OCI-LY1 (cell line): Measurements from ENCODE around the gene AGK.

Experiments used
- H2AFZ ChIP-seq: fragments of 200-600 bp; sonication (generic), shearing (Covaris generic); 2 replicates; pipeline ENCODE4 v1.6.0; 2014; ENCODE audit warnings: antibody characterized with exemption, mild to moderate bottlenecking, low read length
- H3F3A ChIP-seq: fragments of 200-600 bp; sonication (generic), shearing (Covaris generic); 2 replicates; pipeline ENCODE4 v1.6.0; 2014; ENCODE audit warnings: mild to moderate bottlenecking, antibody characterized with exemption, low read length, moderate library complexity; ENCODE audit not compliant: insufficient read depth
- H3K27ac ChIP-seq: fragments of 200-600 bp; sonication (generic); 2 replicates; pipeline ENCODE4 v1.5.1; 2014; ENCODE audit warnings: low read length, mixed run types, mild to moderate bottlenecking, low read depth; ENCODE audit not compliant: poor library complexity, severe bottlenecking
- H3K27me3 ChIP-seq: fragments of 200-600 bp; sonication (generic); 2 replicates; pipeline ENCODE4 v1.6.0; 2014; ENCODE audit warnings: antibody characterized with exemption, mild to moderate bottlenecking, low read length, moderate library complexity; ENCODE audit not compliant: insufficient read depth
- H3K36me3 ChIP-seq: fragments of 200-600 bp; sonication (generic); 2 replicates; pipeline ENCODE4 v1.6.1; 2014; ENCODE audit warnings: mild to moderate bottlenecking, antibody characterized with exemption, low read length, moderate library complexity, mixed read lengths; ENCODE audit not compliant: insufficient read depth
- H3K4me1 ChIP-seq: fragments of 200-600 bp; sonication (generic); 2 replicates; pipeline ENCODE4 v1.5.1; 2014; ENCODE audit warnings: mild to moderate bottlenecking, low read length, moderate library complexity; ENCODE audit not compliant: insufficient read depth, severe bottlenecking
- H3K4me2 ChIP-seq: fragments of 200-600 bp; sonication (generic), shearing (Covaris generic); 2 replicates; pipeline ENCODE4 v1.6.1; 2014; ENCODE audit warnings: low read length
- H3K4me3 ChIP-seq: fragments of 200-600 bp; sonication (generic); 2 replicates; pipeline ENCODE4 v1.5.1; 2014; ENCODE audit warnings: low read length, low read depth, mild to moderate bottlenecking, mixed read lengths; ENCODE audit not compliant: poor library complexity, severe bottlenecking
- H3K79me2 ChIP-seq: fragments of 200-600 bp; shearing (Covaris generic); 2 replicates; pipeline ENCODE4 v1.6.1; 2016; ENCODE audit warnings: mixed run types, low read length, mixed read lengths; ENCODE audit not compliant: insufficient read depth
- H3K9ac ChIP-seq: fragments of 200-600 bp; sonication (generic), shearing (Covaris generic); 2 replicates; pipeline ENCODE4 v1.6.1; 2014; ENCODE audit warnings: mild to moderate bottlenecking, low read length, mixed read lengths
- H3K9me2 ChIP-seq: fragments of 200-600 bp; sonication (generic), shearing (Covaris generic); 2 replicates; pipeline ENCODE4 v1.6.1; 2014; ENCODE audit warnings: low read depth, mild to moderate bottlenecking, low read length, mixed read lengths
- H3K9me3 ChIP-seq: fragments of 200-600 bp; shearing (Covaris generic); 2 replicates; pipeline ENCODE4 v1.6.1; 2014; ENCODE audit warnings: low read length, mixed read lengths
- H4K20me1 ChIP-seq: fragments of 200-600 bp; sonication (generic), shearing (Covaris generic); 2 replicates; pipeline ENCODE4 v1.6.0; 2016; ENCODE audit warnings: mild to moderate bottlenecking, low read length; ENCODE audit not compliant: insufficient read depth
- EZH2 ChIP-seq: fragments of 200-600 bp; sonication (generic), shearing (Covaris generic); IDR thresholded peaks from 2 replicates; pipeline ENCODE4 v1.8.0; 2017; ENCODE audit warnings: borderline replicate concordance, mixed run types, mild to moderate bottlenecking, antibody characterized with exemption, low read length, moderate library complexity, mixed read lengths
- TF ChIP-seq, protein P1 (sequence below): fragments of 200-600 bp; sonication (generic), shearing (Covaris generic); IDR thresholded peaks from 2 replicates; pipeline ENCODE4 v1.5.1; 2017; ENCODE audit warnings: mild to moderate bottlenecking, antibody characterized with exemption, low read length, moderate library complexity, mixed read lengths

Gene AGK

GRCh38 chr7:141619745-141620144, 68.5 kb downstream of the AGK start:
- Histone ChIP-seq H3K4me1 (no peaks in the 10 kb centered on the region), H3F3A (no peaks in the 10 kb centered on the region), H3K4me2 (no peak overlapping the region), H3K36me3 (peaks cover 41% of the 10 kb centered on the region), H3K27me3 (no peaks in the 10 kb centered on the region), H3K9me3 (no peaks in the 10 kb centered on the region), H3K79me2 (no peaks in the 10 kb centered on the region), H2AFZ (no peak overlapping the region), H3K9me2 (no peaks in the 10 kb centered on the region), H3K27ac (no peak overlapping the region), H3K4me3 (no peak overlapping the region), H3K9ac (no peak overlapping the region), H4K20me1 (no peaks in the 10 kb centered on the region)
- TF ChIP-seq, protein P1, sequence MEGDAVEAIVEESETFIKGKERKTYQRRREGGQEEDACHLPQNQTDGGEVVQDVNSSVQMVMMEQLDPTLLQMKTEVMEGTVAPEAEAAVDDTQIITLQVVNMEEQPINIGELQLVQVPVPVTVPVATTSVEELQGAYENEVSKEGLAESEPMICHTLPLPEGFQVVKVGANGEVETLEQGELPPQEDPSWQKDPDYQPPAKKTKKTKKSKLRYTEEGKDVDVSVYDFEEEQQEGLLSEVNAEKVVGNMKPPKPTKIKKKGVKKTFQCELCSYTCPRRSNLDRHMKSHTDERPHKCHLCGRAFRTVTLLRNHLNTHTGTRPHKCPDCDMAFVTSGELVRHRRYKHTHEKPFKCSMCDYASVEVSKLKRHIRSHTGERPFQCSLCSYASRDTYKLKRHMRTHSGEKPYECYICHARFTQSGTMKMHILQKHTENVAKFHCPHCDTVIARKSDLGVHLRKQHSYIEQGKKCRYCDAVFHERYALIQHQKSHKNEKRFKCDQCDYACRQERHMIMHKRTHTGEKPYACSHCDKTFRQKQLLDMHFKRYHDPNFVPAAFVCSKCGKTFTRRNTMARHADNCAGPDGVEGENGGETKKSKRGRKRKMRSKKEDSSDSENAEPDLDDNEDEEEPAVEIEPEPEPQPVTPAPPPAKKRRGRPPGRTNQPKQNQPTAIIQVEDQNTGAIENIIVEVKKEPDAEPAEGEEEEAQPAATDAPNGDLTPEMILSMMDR, result no peak
- no peak for TF ChIP-seq EZH2

- no peaks in the 10 kb centered on the region for H3K79me2 ChIP-seq
- H3K27ac ChIP-seq, result no peak overlapping the region
- H4K20me1 ChIP-seq, result no peaks in the 10 kb centered on the region
- no peaks in the 10 kb centered on the region for H3K9me3 ChIP-seq
- peaks cover 42% of the 10 kb centered on the region for H3K36me3 ChIP-seq
- no peak overlapping the region for H3K9ac ChIP-seq
- H2AFZ ChIP-seq, result no peak overlapping the region
- TF ChIP-seq EZH2, result no peak
- TF ChIP-seq, protein P1, result no peak
- no peaks in the 10 kb centered on the region for H3F3A ChIP-seq
- H3K4me1 ChIP-seq, result no peaks in the 10 kb centered on the region
- H3K27me3 ChIP-seq, result no peaks in the 10 kb centered on the region
- H3K4me3 ChIP-seq, result no peak overlapping the region
- no peaks in the 10 kb centered on the region for H3K9me2 ChIP-seq
- H3K4me2 ChIP-seq, result no peak overlapping the region
Observed at GRCh38 chr7:141624763-141625162, 73.6 kb downstream of the AGK start.

DNA sequence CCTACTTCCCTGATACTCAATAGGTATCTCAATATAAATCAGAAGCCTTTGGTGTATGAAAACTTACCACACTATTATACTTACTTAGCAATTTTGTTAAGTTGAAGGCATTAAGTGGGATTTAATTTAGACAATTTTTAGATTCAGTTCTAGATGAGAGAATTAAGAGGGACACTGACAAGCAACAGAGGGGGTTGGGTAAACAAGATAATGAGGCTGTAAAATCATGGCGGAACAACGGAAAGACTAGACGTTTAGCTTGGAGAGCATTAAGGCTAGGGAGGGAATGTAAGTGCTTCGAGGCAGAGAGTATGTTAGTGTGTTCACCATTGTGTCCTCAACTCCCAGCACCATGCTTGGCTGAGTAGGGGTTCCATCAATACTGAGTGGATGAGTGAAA, 79.4 kb downstream of the AGK start:
- H3K4me1 ChIP-seq, result no peaks in the 10 kb centered on the region
- H3K36me3 ChIP-seq, result peaks cover 9% of the 10 kb centered on the region; the same call in 1 of the 2 replicates
- no peaks in the 10 kb centered on the region for H3K27me3 ChIP-seq
- H3F3A ChIP-seq, result no peaks in the 10 kb centered on the region
- H3K9me2 ChIP-seq, result no peaks in the 10 kb centered on the region
- H3K4me2 ChIP-seq, result no peak overlapping the region
- H4K20me1 ChIP-seq, result no peaks in the 10 kb centered on the region
- no peaks in the 10 kb centered on the region for H3K79me2 ChIP-seq
- no peak overlapping the region for H3K27ac ChIP-seq
- TF ChIP-seq, protein P1, result no peak
- TF ChIP-seq EZH2, result no peak
- no peak overlapping the region for H3K4me3 ChIP-seq
- H3K9ac ChIP-seq, result no peak overlapping the region
- H2AFZ ChIP-seq, result no peak overlapping the region
- H3K9me3 ChIP-seq, result no peaks in the 10 kb centered on the region
